C4-2B (cell line): ENCODE measurements around the gene EDN2.

Experiments
- H3K27ac ChIP-seq: fragments of 450-650 bp; 2 replicates; pipeline ENCODE4 v1.5.1; 2017
- CTCF ChIP-seq: fragments of 450-650 bp; conservative IDR thresholded peaks from 2 replicates; pipeline ENCODE4 v1.5.1; 2017; ENCODE audit warnings: mild to moderate bottlenecking
- ZFX ChIP-seq: fragments of 450-650 bp; IDR thresholded peaks from 2 replicates; pipeline ENCODE4 v1.6.1; 2017

Gene EDN2

GRCh38 chr1:41473738-41474362 lies 10.6 kb downstream of the EDN2 start:
- TF ChIP-seq CTCF (no peak), ZFX (no peak)
- no peak overlapping the region for H3K27ac ChIP-seq

GRCh38 chr1:41471658-41472057 lies 12.8 kb downstream of the EDN2 start:
- H3K27ac ChIP-seq, result no peak overlapping the region
- TF ChIP-seq CTCF (no peak), ZFX (no peak)

- TF ChIP-seq CTCF, result no peak
- TF ChIP-seq ZFX, result no peak
- H3K27ac ChIP-seq, result no peak overlapping the region
Measured at GRCh38 chr1:41469706-41470105, 14.8 kb downstream of the EDN2 start.

GRCh38 chr1:41468122-41468762 lies 16.2 kb downstream of the EDN2 start:
- no peak overlapping the region for H3K27ac ChIP-seq
- no peak for TF ChIP-seq CTCF
- no peak for TF ChIP-seq ZFX

GRCh38 chr1:41467673-41468072 lies 16.8 kb downstream of the EDN2 start:
- TF ChIP-seq CTCF (no peak), ZFX (no peak)
- H3K27ac ChIP-seq, result no peak overlapping the region

- TF ChIP-seq ZFX (no peak), CTCF (no peak)
- H3K27ac ChIP-seq, result no peak overlapping the region
Measured at GRCh38 chr1:41466146-41466545, 18.3 kb downstream of the EDN2 start.

GRCh38 chr1:41465741-41466140 lies 18.7 kb downstream of the EDN2 start:
- H3K27ac ChIP-seq, result no peak overlapping the region
- no peak for TF ChIP-seq ZFX
- no peak for TF ChIP-seq CTCF
